GM21381 (cell line): ENCODE data around the gene HSPBAP1.

Experiments used
- ATAC-seq: cut with Tn5 transposase; IDR thresholded peaks from one replicate; pipeline ENCODE4 v1.9.1; 2021; ENCODE audit warnings: mild to moderate bottlenecking, moderate library complexity; ENCODE audit not compliant: unreplicated experiment

HSPBAP1 gene

GRCh38 chr3:122793568-122794416 is at the start of gene HSPBAP1:
Gene HSPBAP1, minus strand, starts transcription at chr3:122793831. Its CDS starts 151 bp downstream, at chr3:122793680.
- ATAC-seq: peak; percentile 58

GRCh38 chr3:122835590-122835989 is 42.0 kb upstream of the HSPBAP1 start:
- no peak for ATAC-seq

GRCh38 chr3:122828281-122828680 is 34.6 kb upstream of the HSPBAP1 start:
- no peak for ATAC-seq

- ATAC-seq: no peak
These were observed 32.6 kb upstream of the HSPBAP1 start for GRCh38 chr3:122826278-122826677.

GRCh38 chr3:122825460-122825859 is 31.8 kb upstream of the HSPBAP1 start:
- ATAC-seq: no peak

- no peak for ATAC-seq
These were observed 31.1 kb upstream of the HSPBAP1 start for GRCh38 chr3:122824465-122825381.

GRCh38 chr3:122816587-122816986 is 23.0 kb upstream of the HSPBAP1 start:
- ATAC-seq: no peak

- no peak for ATAC-seq
These were observed 17.1 kb upstream of the HSPBAP1 start for GRCh38 chr3:122810734-122811133.

GRCh38 chr3:122803977-122804376 is 10.3 kb upstream of the HSPBAP1 start:
- no peak for ATAC-seq

GRCh38 chr3:122802323-122802722 is 8.7 kb upstream of the HSPBAP1 start:
- no peak for ATAC-seq

GRCh38 chr3:122800706-122801237 is 7.1 kb upstream of the HSPBAP1 start:
- ATAC-seq: no peak

- ATAC-seq: no peak
These were observed 6.4 kb upstream of the HSPBAP1 start for GRCh38 chr3:122800031-122800430.

GRCh38 chr3:122799322-122799721 is 5.7 kb upstream of the HSPBAP1 start:
- no peak for ATAC-seq

GRCh38 chr3:122797291-122797690 is 3.7 kb upstream of the HSPBAP1 start:
- no peak for ATAC-seq

GRCh38 chr3:122795674-122796195 is 2.1 kb upstream of the HSPBAP1 start:
- no peak for ATAC-seq

GRCh38 chr3:122794779-122795673 is 1.4 kb upstream of the HSPBAP1 start, which contains the start of gene SLC49A4:
Gene SLC49A4, plus strand, starts transcription at chr3:122795069. Its CDS starts 124 bp downstream, at chr3:122795193.
- ATAC-seq: peak; percentile 75

- no peak for ATAC-seq
These were observed 800 bp upstream of the HSPBAP1 start for GRCh38 chr3:122794483-122794778.

- ATAC-seq: no peak
These were observed 3.9 kb downstream of the HSPBAP1 start for GRCh38 chr3:122789585-122790273.

GRCh38 chr3:122787872-122788271 is 5.8 kb downstream of the HSPBAP1 start:
- ATAC-seq: no peak

GRCh38 chr3:122786066-122786465 is 7.6 kb downstream of the HSPBAP1 start:
- no peak for ATAC-seq
